ENCODE measurements around the gene KRTAP10-1. TPM values are rescaled to one million over a fixed set of nuclear protein-coding genes. Genes with fewer than 3 reads are reported as not detected.
"Not testable (repeated sequence)": the region's sequence is repeated elsewhere in the genome, so short reads cannot be mapped to it uniquely, and the experiment has no call there.

Gene KRTAP10-1
- total and polyA plus RNA-seq, 5 donors from 2014 or later = not detected

DNA sequence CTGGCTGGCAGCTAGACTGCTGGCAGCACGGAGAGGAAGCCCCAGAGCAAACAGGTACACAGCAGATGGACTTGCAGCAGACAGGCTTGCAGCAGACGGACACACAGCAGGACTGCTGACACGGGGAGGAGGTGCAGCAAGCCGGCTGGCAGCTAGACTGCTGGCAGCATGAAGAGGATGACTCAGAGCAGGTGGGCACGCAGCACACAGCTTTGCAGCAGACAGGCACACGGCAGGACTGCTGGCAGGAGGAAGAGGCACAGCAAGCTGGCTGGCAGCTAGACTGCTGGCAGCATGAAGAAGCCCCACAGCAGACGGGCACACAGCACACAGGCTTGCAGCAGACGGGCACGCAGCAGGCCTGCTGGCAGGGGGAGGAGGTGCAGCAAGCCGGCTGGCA, 10.8 kb upstream of the KRTAP10-1 start:
- DNase-seq = no peak
- Histone ChIP-seq H3K36me3 (ENCODE audit: control insufficient read depth, insufficient read depth, low read length) (no peaks in the 10 kb centered on the region), H3K4me3 (ENCODE audit: low read depth, low read length) (no peak overlapping the region), H3K4me1 (ENCODE audit: control insufficient read depth, insufficient read depth, low read length, poor library complexity, severe bottlenecking) (peaks cover 15% of the 10 kb centered on the region), H3K27me3 (ENCODE audit: control insufficient read depth, insufficient read depth, low read length) (no peaks in the 10 kb centered on the region), H3K9me3 (ENCODE audit: control insufficient read depth in 2 of 2, low read length in 2 of 2) (peaks cover 4 to 6% of the 10 kb centered on the region in 2 experiments), H3K27ac (ENCODE audit: insufficient read depth, low read length, poor library complexity, severe bottlenecking) (no peak overlapping the region)
- Mint-ChIP-seq H3K4me3 (no peak overlapping the region), H3K9me3 (peaks cover 0 to 25% (median 12%) of the 10 kb centered on the region in 7 donors), H3K27ac (peak overlapping the region in 2 of 3 donors; percentile 58 to 67), H3K27me3 (peaks cover 7% of the 10 kb centered on the region), H3K4me1 (peaks cover 11 to 33% (median 18%) of the 10 kb centered on the region in 4 donors), H3K36me3 (peaks cover 19% of the 10 kb centered on the region)
- ATAC-seq (ENCODE audit: low read depth in 2 of 2) = no peak

DNA sequence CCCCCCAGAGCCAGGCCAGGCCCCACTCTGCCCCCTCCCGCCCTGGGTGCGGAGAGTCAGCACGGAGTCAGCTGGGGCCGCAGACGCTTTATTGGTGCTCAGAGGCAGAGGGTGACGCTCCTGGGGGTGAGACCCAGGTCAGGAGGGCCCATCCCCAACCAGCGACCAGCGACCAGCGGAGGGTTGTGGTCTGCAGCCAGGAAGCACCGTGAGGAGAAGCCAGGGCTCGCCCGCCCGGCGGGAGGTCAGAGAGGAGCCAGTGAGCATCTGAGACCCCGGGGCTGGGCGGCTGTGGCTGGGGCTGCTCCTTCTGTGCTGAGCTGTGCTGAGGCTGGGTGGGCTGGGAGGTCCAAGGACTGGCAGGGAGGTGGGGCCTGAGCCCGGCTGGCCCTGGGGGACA, 10.3 kb upstream of the KRTAP10-1 start:
- not testable (repeated sequence) for ATAC-seq (ENCODE audit: low read depth in 2 of 2); H3K4me3 ChIP-seq (ENCODE audit: low read depth, low read length); H3K27ac Mint-ChIP-seq; H3K27me3 Mint-ChIP-seq; H3K27me3 ChIP-seq (ENCODE audit: control insufficient read depth, insufficient read depth, low read length); H3K9me3 ChIP-seq (ENCODE audit: control insufficient read depth in 2 of 2, low read length in 2 of 2); DNase-seq; H3K4me3 Mint-ChIP-seq; H3K36me3 ChIP-seq (ENCODE audit: control insufficient read depth, insufficient read depth, low read length); H3K27ac ChIP-seq (ENCODE audit: insufficient read depth, low read length, poor library complexity, severe bottlenecking)
- Mint-ChIP-seq H3K9me3 (peaks cover 0 to 30% (median 13%) of the 10 kb centered on the region in 7 donors), H3K36me3 (peaks cover 22% of the 10 kb centered on the region), H3K4me1 (peaks cover 11 to 33% (median 18%) of the 10 kb centered on the region in 4 donors)
- H3K4me1 ChIP-seq (ENCODE audit: control insufficient read depth, insufficient read depth, low read length, poor library complexity, severe bottlenecking) = peaks cover 15% of the 10 kb centered on the region

GRCh38 chr21:44549525-44550211, 9.7 kb upstream of the KRTAP10-1 start:
- H3K4me3 Mint-ChIP-seq = no peak overlapping the region
- no peak overlapping the region for H3K4me3 ChIP-seq (ENCODE audit: low read depth, low read length)

GRCh38 chr21:44548922-44549321, 8.9 kb upstream of the KRTAP10-1 start:
- no peak overlapping the region for H3K4me3 ChIP-seq (ENCODE audit: low read depth, low read length)
- Mint-ChIP-seq H3K4me1 (peaks cover 11 to 33% (median 18%) of the 10 kb centered on the region in 4 donors), H3K27ac (peak overlapping the region in 2 of 3 donors; percentile 84 to 94), H3K9me3 (peaks cover 0 to 30% (median 13%) of the 10 kb centered on the region in 7 donors), H3K36me3 (peaks cover 22% of the 10 kb centered on the region), H3K4me3 (peak overlapping the region in 1 of 4 donors; percentile 23), H3K27me3 (peaks cover 7% of the 10 kb centered on the region)
- H3K36me3 ChIP-seq (ENCODE audit: control insufficient read depth, insufficient read depth, low read length) = no peaks in the 10 kb centered on the region
- no peak for DNase-seq
- peaks cover 6 to 7% of the 10 kb centered on the region in 2 experiments for H3K9me3 ChIP-seq (ENCODE audit: control insufficient read depth in 2 of 2, low read length in 2 of 2)
- no peak overlapping the region for H3K27ac ChIP-seq (ENCODE audit: insufficient read depth, low read length, poor library complexity, severe bottlenecking)
- H3K4me1 ChIP-seq (ENCODE audit: control insufficient read depth, insufficient read depth, low read length, poor library complexity, severe bottlenecking) = peaks cover 15% of the 10 kb centered on the region
- no peaks in the 10 kb centered on the region for H3K27me3 ChIP-seq (ENCODE audit: control insufficient read depth, insufficient read depth, low read length)
- no peak for ATAC-seq (ENCODE audit: low read depth in 2 of 2)

More at GRCh38 chr21:44549525-44550211, 9.7 kb upstream of the KRTAP10-1 start:
- H3K27me3 ChIP-seq (ENCODE audit: control insufficient read depth, insufficient read depth, low read length) = no peaks in the 10 kb centered on the region
- Mint-ChIP-seq H3K36me3 (peaks cover 22% of the 10 kb centered on the region), H3K9me3 (peaks cover 0 to 31% (median 13%) of the 10 kb centered on the region in 7 donors), H3K4me1 (peaks cover 11 to 33% (median 18%) of the 10 kb centered on the region in 4 donors), H3K27ac (peak overlapping the region in 2 of 3 donors; percentile 56 to 94), H3K27me3 (peaks cover 7% of the 10 kb centered on the region)
- no peaks in the 10 kb centered on the region for H3K36me3 ChIP-seq (ENCODE audit: control insufficient read depth, insufficient read depth, low read length)
- peaks cover 6 to 7% of the 10 kb centered on the region in 2 experiments for H3K9me3 ChIP-seq (ENCODE audit: control insufficient read depth in 2 of 2, low read length in 2 of 2)
- ATAC-seq (ENCODE audit: low read depth in 2 of 2) (no peak), DNase-seq (no peak)
- peaks cover 15% of the 10 kb centered on the region for H3K4me1 ChIP-seq (ENCODE audit: control insufficient read depth, insufficient read depth, low read length, poor library complexity, severe bottlenecking)
- H3K27ac ChIP-seq (ENCODE audit: insufficient read depth, low read length, poor library complexity, severe bottlenecking) = no peak overlapping the region

DNA sequence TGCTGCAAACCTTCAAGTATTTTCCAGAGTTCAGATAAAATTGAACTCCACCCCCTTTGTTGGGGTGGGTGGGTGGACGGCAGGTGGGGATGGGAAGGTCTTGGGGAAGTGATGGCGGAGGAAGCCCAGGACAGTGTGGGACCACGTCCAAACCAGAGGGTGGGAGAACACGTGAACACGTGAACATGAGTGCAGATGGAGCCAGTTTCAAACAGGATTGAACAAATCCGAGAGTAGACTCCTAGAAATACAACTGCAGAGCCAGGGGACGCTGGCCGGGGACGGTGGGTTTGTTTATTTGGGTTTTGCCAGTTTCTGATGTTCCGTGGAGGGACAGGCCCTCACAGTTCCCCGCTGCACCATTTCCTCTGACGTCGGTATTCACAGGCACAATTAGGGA, 8.4 kb upstream of the KRTAP10-1 start:
- Histone ChIP-seq H3K27ac (ENCODE audit: insufficient read depth, low read length, poor library complexity, severe bottlenecking) (no peak overlapping the region), H3K27me3 (ENCODE audit: control insufficient read depth, insufficient read depth, low read length) (no peaks in the 10 kb centered on the region), H3K9me3 (ENCODE audit: control insufficient read depth in 2 of 2, low read length in 2 of 2) (peaks cover 6 to 9% of the 10 kb centered on the region in 2 experiments), H3K4me1 (ENCODE audit: control insufficient read depth, insufficient read depth, low read length, poor library complexity, severe bottlenecking) (peaks cover 15% of the 10 kb centered on the region), H3K4me3 (ENCODE audit: low read depth, low read length) (no peak overlapping the region), H3K36me3 (ENCODE audit: control insufficient read depth, insufficient read depth, low read length) (no peaks in the 10 kb centered on the region)
- H3K9me3 Mint-ChIP-seq = peaks cover 0 to 29% (median 13%) of the 10 kb centered on the region in 7 donors
- H3K27ac Mint-ChIP-seq = peak overlapping the region in 2 of 3 donors; percentile 70 to 94
- DNase-seq (no peak), ATAC-seq (ENCODE audit: low read depth in 2 of 2) (no peak)
- peaks cover 11 to 33% (median 18%) of the 10 kb centered on the region in 4 donors for H3K4me1 Mint-ChIP-seq
- peak overlapping the region in 2 of 4 donors; percentile 21 to 76 for H3K4me3 Mint-ChIP-seq
- peaks cover 22% of the 10 kb centered on the region for H3K36me3 Mint-ChIP-seq
- peaks cover 7% of the 10 kb centered on the region for H3K27me3 Mint-ChIP-seq

DNA sequence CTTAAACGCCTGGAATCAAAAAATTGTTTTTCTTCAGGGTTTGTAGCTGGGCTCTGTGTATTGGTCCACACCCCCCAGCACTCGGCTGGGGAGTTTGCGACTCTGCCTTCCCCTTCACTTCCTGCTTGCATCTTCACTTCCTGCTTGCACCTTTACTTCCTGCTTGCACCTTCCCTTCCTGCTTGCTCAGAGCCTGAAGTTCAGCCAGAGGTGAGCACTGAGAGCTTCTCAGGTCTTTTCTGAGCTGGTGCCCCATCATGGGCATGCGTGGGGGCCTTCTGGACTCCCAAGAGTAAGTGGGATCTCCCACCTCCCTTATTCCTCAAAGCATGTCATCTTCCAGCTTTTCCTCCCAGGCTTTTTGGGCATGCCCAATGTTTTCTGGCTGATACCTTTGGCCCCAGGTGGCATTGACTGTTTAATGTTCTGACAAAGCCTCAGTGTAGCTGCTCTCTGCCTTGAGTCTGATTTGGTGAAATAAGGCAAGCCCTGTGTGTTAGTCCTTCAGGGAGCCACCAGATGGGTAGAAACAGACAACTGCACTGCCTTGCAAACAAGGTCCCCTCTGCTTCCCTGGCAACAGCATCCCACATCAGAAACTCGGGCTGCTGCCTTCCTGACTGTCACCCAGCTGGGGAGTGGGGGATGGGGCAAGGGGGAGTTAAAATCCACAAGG, 7.8 kb upstream of the KRTAP10-1 start:
- Histone ChIP-seq H3K36me3 (ENCODE audit: control insufficient read depth, insufficient read depth, low read length) (no peaks in the 10 kb centered on the region), H3K9me3 (ENCODE audit: control insufficient read depth in 2 of 2, low read length in 2 of 2) (peaks cover 6 to 13% of the 10 kb centered on the region in 2 experiments), H3K27me3 (ENCODE audit: control insufficient read depth, insufficient read depth, low read length) (no peaks in the 10 kb centered on the region), H3K4me1 (ENCODE audit: control insufficient read depth, insufficient read depth, low read length, poor library complexity, severe bottlenecking) (peaks cover 15% of the 10 kb centered on the region), H3K4me3 (ENCODE audit: low read depth, low read length) (peak overlapping the region; percentile 49), H3K27ac (ENCODE audit: insufficient read depth, low read length, poor library complexity, severe bottlenecking) (peak overlapping the region; percentile 28)
- Mint-ChIP-seq H3K27ac (peak overlapping the region; percentile 94 to 97 (median 94)), H3K36me3 (peaks cover 22% of the 10 kb centered on the region), H3K9me3 (peaks cover 0 to 29% (median 13%) of the 10 kb centered on the region in 7 donors), H3K27me3 (peaks cover 7% of the 10 kb centered on the region), H3K4me3 (peak overlapping the region; percentile 29 to 89 (median 75)), H3K4me1 (peaks cover 11 to 33% (median 18%) of the 10 kb centered on the region in 4 donors)
- DNase-seq (peak in 2 of 3 donors; percentile 47 to 73), ATAC-seq (ENCODE audit: low read depth in 2 of 2) (peak; percentile 62 to 83)

DNA sequence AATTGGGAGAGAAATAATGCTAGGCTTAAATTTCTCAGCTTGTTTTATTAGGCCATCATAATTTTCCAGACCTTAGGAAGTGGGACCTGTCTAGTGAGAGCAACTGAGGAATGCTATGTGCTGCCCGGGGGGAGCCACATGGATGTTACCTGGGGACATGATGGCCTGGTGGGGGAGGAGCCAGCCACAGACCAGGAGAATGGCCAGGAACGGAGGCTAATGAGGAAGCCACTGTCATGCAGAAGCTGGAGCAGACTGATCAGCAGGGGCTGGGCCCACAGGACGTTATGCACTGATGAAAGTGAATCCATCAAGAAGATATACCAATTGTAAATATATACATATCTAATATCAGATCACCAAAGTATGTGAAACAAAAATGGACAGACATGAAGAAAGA, 4.6 kb upstream of the KRTAP10-1 start:
- Histone ChIP-seq H3K27me3 (ENCODE audit: control insufficient read depth, insufficient read depth, low read length) (no peaks in the 10 kb centered on the region), H3K9me3 (ENCODE audit: control insufficient read depth in 2 of 2, low read length in 2 of 2) (peaks cover 6 to 23% of the 10 kb centered on the region in 2 experiments), H3K36me3 (ENCODE audit: control insufficient read depth, insufficient read depth, low read length) (no peaks in the 10 kb centered on the region), H3K27ac (ENCODE audit: insufficient read depth, low read length, poor library complexity, severe bottlenecking) (no peak overlapping the region), H3K4me1 (ENCODE audit: control insufficient read depth, insufficient read depth, low read length, poor library complexity, severe bottlenecking) (peaks cover 15% of the 10 kb centered on the region), H3K4me3 (ENCODE audit: low read depth, low read length) (no peak overlapping the region)
- Mint-ChIP-seq H3K4me3 (no peak overlapping the region), H3K9me3 (peaks cover 0 to 27% (median 12%) of the 10 kb centered on the region in 7 donors), H3K27me3 (peaks cover 7% of the 10 kb centered on the region), H3K27ac (no peak overlapping the region), H3K36me3 (peaks cover 18% of the 10 kb centered on the region), H3K4me1 (peaks cover 11 to 31% (median 18%) of the 10 kb centered on the region in 4 donors)
- ATAC-seq (ENCODE audit: low read depth in 2 of 2) (no peak), DNase-seq (no peak)

Measured in CD4-positive, CD25-positive, alpha-beta regulatory T cell (primary cell).